Left lobe of liver (tissue), 2 donors: ENCODE measurements around the gene DEPP1. TPM values are rescaled to one million over a fixed set of nuclear protein-coding genes. Genes with fewer than 3 reads are reported as not detected.

Experiments
- ATAC-seq: fragments of 200-7000 bp; cut with Tn5 transposase; one replicate; pipeline ENCODE4 v1.9.1; 2020; ENCODE audit warnings: mild to moderate bottlenecking, moderate library complexity
- DNase-seq: peaks from one replicate; pipeline ENCODE4 v3.0.0-alpha.2; 2020; ENCODE audit warnings: low spot score
- total RNA-seq: library from RNA; stranded (reverse); gene quantifications from one replicate; pipeline ENCODE4 v1.2.1, GENCODE V29; 2021
- donor health status: DM: no; HTN: no; CAD: no; lungs with moderate emphysema.
- donor health status: DM: no; HTN: yes; CAD: no.

Gene DEPP1
- total RNA-seq, 1 donor from 2014 or later = 6.8 TPM

GRCh38 chr10:44968500-44969400 lies 9.9 kb downstream of the DEPP1 start:
- ATAC-seq = no peak
- peak; percentile 43 for DNase-seq

- peak; percentile 31 for ATAC-seq
- DNase-seq = peak; percentile 64
These were observed 10.5 kb downstream of the DEPP1 start for GRCh38 chr10:44968091-44968490.

GRCh38 chr10:44967616-44968015 lies 11.0 kb downstream of the DEPP1 start:
- ATAC-seq (no peak), DNase-seq (peak; percentile 44)

GRCh38 chr10:44966816-44967509 lies 11.6 kb downstream of the DEPP1 start:
- ATAC-seq = no peak
- DNase-seq = peak; percentile 38

- no peak for ATAC-seq
These were observed 12.3 kb downstream of the DEPP1 start for GRCh38 chr10:44966129-44966815.

GRCh38 chr10:44965651-44966097 lies 12.9 kb downstream of the DEPP1 start:
- ATAC-seq = no peak
- DNase-seq = peak; percentile 37

More at GRCh38 chr10:44966129-44966815, 12.3 kb downstream of the DEPP1 start:
- peak; percentile 28 for DNase-seq

- ATAC-seq (no peak), DNase-seq (no peak)
These were observed 13.5 kb downstream of the DEPP1 start for GRCh38 chr10:44965104-44965503.

GRCh38 chr10:44963772-44964633 lies 14.6 kb downstream of the DEPP1 start:
- ATAC-seq (peak; percentile 47), DNase-seq (peak; percentile 74)

- ATAC-seq = peak; percentile 4
- DNase-seq = peak; percentile 43
These were observed 15.5 kb downstream of the DEPP1 start for GRCh38 chr10:44962870-44963738.

GRCh38 chr10:44961931-44962750 lies 16.5 kb downstream of the DEPP1 start:
- DNase-seq (peak; percentile 39), ATAC-seq (no peak)

- DNase-seq = peak; percentile 48
- no peak for ATAC-seq
These were observed 17.4 kb downstream of the DEPP1 start for GRCh38 chr10:44961230-44961571.

- ATAC-seq = no peak
- peak; percentile 49 for DNase-seq
These were observed 18.0 kb downstream of the DEPP1 start for GRCh38 chr10:44960482-44961229.

GRCh38 chr10:44960088-44960460 lies 18.5 kb downstream of the DEPP1 start:
- no peak for ATAC-seq

GRCh38 chr10:44959247-44960087 lies 19.1 kb downstream of the DEPP1 start, which contains the start of gene RASSF4:
RASSF4 (plus strand) TSS chr10:44959802; CDS start chr10:44970203, 10,401 bp downstream.
- DNase-seq (peak; percentile 97), ATAC-seq (peak; percentile 88)

More at GRCh38 chr10:44960088-44960460, 18.5 kb downstream of the DEPP1 start:
- no peak for DNase-seq

- DNase-seq (no peak), ATAC-seq (no peak)
These were observed 19.7 kb downstream of the DEPP1 start for GRCh38 chr10:44958898-44959246.

GRCh38 chr10:44958196-44958897 lies 20.3 kb downstream of the DEPP1 start:
- no peak for ATAC-seq
- peak; percentile 42 for DNase-seq
